Globus pallidus (tissue), 1 donor: ENCODE data around the gene NTSR1.

Experiments used
- DNase-seq: peaks from one replicate; pipeline ENCODE4 v3.0.0-alpha.2; 2015; ENCODE audit warnings: low spot score

NTSR1 gene

DNA sequence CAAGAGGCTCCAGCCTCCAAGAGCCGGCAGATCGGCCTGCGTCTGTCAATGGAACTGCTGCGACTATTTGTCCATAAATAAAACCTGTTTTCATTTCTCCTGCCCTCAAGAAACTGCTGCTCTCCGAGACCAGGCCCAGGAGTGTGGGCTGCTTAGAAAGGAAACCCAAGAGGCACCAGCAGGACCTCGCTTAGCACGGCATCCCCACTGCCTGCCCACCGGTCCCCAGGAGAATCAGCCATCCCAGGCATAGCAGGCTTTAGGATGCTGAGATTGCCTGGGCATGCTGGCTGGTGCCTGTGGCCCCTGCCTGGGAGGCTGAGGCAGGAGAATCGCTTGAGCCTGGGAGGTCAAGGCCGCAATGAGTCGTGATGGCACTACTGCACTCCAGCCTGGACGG is 17.6 kb downstream of the NTSR1 start:
- no peak for DNase-seq

DNA sequence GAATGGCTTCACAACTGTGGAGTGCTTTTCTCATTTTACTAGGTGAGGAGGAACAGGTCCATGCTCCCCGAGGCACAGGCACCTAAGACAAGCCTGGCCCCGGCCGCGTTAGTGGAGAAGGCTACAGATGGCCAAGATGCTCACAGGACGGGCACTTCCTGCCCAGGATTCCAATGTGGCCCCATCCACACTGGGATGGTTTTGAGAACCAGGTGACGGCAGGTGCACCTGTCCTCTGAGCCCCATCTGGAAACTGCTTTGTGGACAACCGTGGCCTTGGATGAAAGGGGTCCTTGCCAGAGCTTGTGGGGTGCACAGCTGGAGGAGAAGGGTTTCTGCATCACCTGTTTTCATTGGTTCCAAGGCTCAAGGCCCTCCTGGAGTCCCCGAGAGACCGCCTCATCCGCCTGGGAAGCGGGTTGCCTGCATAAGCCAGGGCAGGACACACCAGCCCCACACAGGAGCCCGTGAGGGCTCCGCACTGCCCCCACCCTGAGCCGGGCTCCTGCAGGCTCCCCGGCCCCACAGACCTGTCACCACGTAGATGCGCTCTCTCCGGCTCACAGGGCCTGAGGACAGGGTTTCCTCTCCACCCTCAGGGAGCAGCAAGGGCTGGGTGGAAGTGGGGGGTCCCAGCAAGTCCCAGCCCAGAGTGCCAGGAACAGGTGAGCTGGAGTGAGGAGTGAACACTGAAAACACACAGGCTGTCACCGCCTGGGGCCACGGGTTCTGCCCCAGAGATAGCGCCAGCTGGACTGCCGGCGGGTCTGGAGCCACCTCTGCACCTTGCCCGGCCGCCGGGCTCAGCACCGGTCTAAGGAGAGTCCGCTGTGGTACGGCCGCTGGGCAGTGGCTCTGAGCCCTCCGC is 18.3 kb downstream of the NTSR1 start:
- DNase-seq: no peak

DNA sequence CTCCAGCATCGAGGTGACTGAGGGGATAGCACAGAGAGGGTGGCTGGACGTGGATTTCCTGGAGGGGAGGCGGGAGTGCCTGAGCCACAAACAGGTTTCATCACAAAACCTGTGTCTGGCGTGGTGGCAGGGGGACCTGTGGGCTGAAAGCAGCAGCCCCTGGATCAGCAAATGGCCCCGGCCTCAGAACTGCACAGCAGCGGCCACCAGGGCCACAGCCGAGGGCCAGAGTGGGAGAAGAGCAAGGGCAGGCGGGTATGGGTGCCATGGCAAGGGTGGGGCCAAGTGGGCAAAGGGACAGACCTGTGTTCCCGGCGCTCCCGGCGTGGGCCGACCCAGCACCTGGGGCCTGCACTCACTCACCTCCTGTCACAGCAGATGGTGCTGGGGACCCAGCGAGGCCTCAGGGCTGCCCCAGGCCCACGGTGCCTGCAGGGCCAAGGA is 19.0 kb downstream of the NTSR1 start:
- DNase-seq: no peak

DNA sequence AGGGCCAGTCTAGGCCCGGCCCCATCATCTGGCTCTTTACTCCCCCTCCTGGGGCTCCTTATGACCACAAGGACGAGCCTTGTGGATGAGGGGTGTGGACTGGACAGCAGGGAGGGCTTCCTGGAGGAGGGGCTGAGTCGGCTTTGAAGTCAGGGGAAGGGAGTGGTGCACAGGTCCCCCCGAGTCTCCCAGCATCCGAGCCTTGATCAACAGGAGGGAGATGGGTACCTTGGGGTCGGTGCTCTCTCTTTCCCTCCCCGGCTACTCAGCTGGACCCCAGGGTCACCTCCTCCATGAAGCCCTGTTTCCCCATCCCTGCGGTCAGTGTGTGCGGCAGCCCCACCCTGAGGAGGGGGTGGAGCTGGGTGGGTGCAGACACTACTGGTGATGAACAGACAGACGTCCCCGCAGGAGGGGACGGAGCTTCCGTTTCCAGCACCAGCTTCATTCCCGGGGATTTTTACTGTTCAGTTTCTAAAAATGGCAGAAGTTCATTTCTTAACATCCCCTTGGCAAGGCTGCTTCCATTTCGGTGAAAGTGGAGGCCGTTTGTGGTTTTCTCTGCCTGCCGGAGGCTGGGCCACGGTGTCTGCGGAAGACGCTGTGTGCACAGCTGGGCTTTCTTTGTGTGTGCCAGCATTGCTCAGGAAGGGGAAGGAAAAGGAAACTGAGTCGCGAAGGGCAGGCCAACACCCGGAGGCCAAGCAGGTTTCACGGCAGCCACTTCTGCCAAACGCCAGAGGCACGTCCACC is 19.6 kb downstream of the NTSR1 start:
- DNase-seq: no peak

DNA sequence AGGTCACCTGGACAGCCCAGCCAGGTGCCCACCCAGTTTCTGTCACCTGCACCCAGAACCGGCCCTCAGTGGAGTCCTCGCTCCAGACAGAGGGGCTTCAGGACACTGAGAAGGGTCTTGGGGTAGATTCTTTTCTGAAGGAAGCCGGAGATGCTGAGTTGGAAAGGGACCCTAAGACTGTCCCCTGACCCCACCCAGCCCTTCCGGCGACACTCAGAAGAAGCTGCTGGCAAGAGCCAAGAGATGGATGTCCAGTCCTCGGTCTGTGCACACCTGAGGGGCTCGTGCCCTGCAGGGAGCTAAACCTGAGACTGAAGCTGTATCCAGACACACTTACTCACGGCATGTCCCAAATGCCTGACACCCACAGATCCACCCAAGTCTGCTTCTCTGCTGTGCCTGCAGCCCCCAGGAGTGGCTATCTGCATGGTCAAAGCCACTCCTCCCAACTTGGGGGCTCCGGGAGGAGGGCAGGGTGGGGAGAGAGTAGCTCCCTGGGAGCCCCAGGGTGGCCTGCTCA is 20.2 kb downstream of the NTSR1 start:
- no peak for DNase-seq

DNA sequence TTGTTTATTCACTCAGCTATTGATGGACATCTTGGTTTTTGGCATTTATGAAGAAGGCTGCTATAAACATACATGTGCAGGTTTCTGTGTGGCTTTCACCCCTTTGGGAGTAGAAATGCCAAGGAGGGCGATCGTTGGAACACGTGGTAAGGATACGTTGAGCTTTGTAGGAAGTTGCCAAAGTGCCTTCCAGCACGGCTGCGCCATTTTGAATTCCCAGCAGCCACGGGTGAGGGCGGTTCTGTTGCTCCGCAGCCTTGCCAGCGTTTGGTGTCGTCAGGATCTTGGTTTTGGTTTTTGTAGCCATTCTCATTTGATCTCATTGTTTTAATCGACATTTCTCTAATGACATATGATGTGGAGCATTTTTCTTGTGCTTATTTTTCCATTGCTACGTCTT is 21.8 kb downstream of the NTSR1 start:
- DNase-seq: no peak

DNA sequence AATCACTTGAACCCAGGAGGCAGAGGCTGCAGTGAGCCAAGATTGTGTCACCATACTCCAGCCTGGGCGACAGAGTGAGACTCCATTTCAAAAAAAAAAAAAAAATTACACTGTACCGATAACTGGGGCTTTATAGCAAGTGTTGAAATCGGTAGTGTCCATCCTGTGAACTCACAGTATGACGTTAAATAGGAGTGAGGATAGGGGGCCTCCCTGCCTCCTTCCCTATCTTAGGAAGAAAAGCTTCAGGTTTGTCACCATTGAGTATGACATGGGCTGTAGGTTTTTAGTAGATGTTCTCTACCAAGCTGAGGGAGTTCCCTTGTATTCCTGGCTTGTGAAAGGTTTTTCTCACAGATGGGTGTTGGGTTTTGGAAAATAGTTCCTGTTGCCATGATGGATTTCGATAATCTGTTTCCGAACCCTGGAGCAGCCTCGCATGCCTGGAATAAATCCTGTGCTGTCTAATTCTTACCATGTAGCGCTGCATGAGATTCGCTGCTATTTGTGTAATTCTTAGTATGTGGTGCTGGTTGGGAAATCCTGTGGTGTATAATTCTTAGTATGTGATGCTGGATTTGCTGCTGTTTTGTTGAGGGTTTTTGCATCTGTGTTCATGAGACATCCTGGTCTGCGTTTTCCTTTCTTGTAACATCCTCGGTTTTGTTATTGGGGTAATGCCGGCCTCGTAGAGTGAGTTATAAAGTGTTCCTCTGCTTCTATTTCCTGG is 23.6 kb downstream of the NTSR1 start:
- DNase-seq: no peak

DNA sequence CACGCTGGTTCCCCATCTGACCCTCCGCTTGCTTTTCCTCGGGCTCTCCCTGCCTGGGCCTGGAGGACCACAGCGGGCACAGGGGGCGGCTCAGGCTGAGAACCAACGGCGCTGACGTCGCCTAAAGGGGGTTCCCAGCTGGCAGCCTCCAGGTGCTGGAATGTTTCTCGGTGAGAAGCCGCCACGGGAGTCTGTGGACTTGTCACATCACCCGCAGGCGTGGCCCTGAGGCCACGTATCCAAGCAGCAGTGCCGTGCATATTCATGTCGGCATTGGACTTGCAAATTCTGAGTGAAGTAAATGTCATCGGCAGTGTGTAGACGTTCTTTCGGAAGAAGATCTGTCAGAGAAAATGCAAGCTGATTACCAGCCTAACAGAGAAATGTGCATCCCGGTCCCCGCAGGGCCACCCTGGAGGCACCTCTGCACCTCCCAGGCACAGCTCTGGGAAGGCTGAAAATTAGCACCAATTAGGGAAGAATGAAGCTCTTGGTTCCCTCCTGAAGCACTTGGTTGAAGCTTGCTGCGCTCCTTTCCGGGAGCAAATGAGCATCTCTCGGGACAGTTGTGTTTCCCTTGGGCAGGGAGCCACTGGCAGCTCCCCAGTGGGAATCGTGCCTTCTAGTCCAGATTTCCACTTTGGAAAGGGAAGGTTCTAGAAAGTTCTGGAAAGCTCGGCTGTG is 24.3 kb downstream of the NTSR1 start:
- no peak for DNase-seq

DNA sequence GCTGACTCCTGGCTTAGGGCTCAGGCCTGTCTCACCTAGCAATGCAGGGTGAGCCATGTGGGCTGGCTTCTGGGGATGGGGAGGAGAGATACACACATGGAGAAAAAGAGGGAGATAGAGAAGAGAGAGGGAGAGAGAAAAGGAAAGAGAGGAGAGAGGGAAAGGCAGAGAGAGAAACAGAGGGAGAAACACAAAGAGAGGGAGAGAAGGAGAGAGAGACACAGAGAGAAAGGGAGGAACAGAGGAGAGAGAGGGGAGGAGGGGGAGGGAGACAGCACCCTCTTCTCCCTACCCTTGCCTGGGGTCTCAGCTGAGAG is 24.8 kb downstream of the NTSR1 start:
- no peak for DNase-seq

DNA sequence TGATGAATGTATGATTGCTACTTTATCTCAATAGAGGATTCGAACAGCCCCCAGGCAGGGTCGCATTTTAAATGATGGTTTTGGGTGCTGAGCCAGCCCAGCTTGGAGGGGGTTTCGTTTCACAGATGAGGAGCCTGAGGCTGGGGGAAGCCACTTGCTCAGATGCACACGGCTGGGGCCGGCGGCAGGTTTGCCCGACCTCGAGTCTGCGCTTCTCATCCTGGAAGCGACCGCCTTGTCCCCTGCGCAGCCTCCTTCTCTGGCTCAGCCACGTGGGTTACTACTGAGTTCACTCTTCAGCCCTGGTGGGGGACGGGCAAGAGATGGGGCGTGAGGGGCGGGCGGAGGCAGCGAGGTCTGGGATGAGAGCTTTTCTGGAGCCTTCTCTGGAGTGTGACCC is 25.3 kb downstream of the NTSR1 start:
- DNase-seq: no peak

DNA sequence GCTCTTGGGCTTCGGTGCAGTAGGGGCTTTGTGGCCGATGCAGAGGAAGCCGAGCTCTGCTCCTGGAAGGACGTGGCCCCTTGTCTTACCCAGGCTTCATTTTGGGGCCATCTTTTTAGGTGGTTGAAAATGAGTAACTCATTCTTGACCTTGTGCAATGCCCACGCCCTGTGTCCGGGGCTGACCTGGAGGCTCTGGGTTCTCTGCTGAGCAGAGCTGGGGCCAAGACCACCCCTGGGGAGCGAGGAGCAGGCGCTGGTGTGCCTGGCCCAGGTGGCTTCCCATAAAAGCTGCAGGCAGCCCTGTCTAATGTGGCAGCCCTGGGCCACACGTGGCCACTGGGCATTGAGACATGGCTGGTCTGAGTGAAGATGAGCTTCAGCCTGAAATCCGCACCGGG is 25.7 kb downstream of the NTSR1 start:
- no peak for DNase-seq

DNA sequence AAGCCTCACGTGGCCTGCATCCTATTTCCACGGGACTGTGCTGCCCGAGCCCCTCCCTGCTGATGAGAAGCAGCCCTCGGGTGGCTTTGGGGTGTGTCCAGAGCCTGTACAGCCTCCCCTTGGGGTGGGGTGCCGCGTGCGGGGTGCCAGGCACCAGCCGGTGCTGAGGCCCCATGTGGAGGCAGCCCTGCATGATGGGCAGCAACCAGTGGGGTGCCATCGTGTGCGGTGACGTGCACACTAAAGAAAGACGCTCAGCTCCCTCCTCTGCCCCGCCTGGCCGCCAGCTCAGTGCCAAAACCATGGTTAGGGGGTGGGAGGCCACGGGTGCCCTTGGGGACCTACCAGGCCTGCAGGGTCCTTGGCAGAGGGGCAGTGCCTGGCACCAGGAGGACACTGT is 26.2 kb downstream of the NTSR1 start:
- no peak for DNase-seq

DNA sequence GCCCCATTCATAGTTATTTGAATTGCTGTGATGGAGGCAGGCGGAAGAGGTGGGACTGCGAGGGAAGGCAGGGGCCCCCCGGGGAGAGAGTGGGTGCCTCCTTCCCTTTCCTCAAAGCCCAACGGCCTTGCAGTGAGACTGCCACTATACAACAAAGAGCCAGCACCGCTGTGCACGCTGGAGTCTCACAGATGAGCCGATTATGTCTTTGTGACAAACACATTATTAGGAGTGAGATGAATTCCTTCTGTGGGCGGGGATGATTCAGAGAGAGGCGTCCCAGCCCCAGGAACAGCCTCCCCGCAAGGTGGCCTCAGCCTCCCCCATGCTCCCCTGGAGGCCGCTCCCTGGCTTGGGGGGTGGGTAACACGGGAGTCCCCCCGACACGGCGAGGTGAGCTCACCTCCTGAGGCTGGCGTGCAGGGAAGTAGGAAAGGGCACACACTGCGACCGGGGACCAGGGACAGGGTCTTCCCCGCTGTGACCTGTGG is 26.7 kb downstream of the NTSR1 start:
- no peak for DNase-seq

DNA sequence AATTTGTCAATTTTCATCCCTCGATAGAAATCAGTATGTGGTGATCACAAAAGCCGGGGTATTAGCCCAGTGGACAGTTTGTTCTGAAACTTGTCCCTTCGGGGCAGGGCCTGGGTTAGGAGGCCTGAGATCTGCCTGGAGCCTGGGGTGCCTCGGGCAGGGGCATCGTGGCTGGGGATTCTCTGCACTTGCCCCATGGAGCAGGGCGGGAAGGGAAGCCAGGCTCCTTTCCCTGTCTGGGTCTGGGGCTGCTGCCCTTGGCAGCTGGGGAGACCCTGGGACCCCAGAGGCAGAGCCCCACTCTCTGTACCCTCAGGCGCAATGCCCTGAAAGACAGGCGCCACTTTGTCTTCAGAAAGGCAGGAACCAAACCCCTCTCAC is 27.4 kb downstream of the NTSR1 start:
- DNase-seq: no peak

DNA sequence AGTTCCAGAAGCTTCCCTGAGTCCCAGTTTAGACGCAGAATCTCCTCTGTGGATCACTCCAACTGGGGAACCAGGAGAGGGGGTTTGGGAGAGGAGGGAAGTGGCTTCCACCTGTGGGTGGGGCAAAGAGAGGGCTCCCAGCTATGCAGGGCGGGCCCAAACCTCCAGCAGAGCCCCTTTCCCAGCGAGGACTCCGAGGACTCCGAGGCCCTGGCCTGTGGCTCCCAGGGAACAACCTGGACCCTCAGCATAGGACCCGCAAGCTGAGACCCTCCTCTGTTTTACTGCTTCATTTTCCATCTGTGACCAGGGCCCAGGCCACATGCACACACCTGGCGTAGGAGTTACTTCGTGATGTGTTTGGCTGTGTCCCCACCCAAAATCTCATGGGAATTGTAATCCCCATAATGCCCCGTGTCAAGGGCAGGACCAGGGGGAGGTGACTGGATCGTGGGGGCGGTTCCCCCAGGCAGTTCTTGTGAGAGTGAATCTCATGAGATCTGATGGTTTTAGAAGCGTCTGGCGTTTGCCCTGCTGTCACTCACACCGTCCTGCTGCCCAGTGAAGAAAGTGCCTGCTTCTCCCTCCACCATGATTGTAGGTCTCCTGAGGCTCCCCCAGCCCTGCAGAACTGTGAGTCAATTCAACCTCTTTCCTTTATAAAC is 27.9 kb downstream of the NTSR1 start:
- DNase-seq: no peak

DNA sequence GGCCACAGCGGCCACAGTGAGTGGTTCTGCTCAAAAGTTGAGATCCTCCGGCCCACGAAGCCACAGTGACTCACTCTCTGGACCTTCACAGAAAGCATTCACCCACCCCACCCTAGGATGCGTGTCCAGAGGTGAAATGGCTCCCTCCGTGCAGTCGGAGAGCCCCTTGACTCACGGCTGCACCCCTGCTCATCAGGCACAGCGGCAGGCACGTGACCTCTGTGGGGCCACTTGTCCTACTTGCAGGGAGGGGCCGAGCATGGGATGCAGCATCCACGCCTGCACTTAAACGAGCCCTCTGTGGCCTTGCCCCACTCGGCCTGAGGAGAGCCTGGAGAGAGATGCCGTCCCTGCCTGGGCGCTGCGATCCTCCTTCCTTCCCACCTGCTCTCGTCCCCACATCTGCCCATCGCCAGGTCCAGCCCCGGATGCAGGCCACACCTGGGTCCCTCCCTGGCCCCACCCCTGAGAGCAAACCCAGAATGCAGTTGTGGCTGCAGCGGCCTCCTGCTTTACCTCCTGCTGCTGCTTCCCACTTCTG is 28.7 kb downstream of the NTSR1 start:
- DNase-seq: no peak

DNA sequence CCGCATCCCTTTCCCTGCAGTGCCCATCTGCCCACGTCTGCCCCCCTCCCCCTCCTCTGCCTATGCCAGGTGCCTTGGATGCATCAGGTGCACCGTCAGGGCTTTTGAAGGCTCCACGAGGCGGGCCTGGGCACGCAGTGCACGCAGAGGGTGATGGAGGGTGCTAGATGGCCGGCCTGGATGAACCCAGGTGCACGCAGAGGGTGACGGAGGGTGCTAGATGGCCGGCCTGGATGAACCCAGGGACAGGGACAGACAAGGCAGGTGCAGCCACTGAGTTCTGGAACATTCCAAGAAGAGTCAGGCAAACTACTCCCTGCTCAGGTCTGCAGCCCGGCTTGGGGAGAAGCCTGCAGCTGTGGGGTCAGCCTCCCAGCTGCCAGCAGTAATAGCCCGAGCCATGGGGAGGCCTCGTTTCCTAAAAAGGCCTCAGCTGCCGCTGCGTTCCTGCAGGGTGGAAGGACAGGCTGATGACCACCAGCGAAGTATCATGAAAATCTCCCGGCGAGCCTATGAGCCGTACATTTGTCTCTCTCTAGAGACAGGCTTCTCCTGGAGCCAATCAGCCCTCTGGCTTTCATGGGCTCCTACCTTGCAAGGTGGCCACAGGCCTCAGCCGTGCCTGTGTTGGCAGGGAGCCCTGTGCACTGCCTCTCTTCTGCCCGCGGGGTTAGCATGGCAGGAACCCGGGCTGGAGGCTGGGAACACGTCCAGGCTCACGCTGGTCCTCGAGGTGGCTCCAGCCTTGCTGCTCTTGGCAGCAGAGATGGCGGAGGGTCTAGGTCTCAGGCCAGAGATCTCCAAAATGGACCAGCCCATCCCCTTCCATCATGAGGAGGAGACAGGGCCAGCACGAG is 29.6 kb downstream of the NTSR1 start:
- DNase-seq: no peak

DNA sequence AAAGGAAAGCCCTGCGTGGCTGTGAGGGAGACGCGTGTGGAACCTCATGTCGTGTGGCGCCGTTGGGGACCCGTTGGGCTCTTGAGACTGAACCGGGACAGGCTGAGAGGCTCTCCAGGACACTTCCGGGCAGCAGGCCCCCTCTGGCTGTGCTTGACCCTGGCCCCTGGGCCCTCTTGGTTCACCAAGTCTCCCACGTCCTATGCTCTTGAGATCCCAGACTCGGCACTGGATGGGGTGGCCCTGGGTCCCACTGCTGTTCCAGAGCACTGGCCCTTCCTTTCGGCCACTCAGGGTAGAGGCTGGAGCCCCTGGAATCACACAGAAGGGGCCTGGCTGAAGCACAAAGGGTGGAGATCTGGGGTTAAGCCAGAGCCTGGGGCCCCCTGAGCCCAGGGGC is 30.4 kb downstream of the NTSR1 start:
- no peak for DNase-seq

DNA sequence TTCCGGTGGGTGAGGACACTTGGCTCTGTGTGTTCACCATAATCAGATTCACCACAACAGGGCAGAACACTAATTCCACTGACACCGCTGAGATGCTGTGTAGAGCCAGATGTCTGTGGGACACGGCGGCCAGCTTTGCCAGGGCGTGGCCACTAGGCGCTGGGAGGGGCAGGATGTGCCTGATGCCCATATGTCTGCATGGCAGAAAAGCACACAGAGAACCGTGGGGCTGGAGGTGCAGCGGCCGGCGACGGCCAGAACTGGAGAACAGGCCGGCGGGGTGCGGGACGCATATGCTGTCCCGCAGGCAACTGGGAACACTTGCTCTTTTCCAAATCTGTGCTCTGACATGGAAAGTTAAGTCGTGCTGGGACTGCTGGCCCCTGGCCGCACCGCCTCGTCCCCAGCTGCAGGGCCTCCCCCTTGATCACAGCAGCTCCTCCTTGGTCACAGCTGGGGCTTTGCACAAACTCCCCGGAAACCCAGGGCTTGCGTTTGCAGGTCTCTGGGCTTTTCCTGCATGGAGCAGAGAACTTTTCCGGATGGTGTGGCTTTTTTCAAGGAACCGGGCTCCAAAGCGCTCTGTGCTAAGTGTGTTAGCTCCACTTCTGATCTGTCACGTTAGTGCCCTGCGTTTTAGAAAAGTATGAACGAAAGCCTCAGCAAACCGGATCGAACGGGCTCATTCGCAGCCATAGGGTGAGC is 31.1 kb downstream of the NTSR1 start:
- DNase-seq: no peak
